ENCODE results near the gene PHLDB3.
A peak's percentile ranks its signal among the peaks of the same experiment; 100 is the strongest.

The PHLDB3 gene

DNA sequence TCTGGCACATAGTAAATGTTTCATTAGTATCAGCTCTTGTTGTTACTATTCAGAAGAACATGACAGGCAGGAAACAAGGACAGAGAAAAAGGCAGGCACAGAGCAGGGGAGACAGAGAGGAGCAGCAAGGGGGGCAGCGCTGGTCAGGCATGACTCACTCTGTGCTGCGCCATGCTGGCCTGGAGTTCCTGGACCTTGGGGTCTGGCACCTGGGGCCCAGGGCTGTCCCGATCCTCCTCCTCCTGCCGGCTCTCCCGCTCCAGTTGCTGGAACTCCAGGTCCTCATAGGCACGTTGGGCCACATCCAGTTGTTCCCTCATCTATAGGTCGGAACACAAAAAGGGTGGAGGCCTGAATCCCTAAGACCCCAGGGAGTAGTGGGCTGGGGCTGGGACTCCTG lies 7.6 kb downstream of the PHLDB3 start:
- H3K27me3 Mint-ChIP-seq: no peaks in the 10 kb centered on the region
- peaks cover 14% of the 10 kb centered on the region for H3K36me3 Mint-ChIP-seq (ENCODE audit: low read depth)
- no peak overlapping the region for H3K27ac Mint-ChIP-seq
- no peaks in the 10 kb centered on the region for H3K9me3 Mint-ChIP-seq
- H3K4me1 Mint-ChIP-seq (ENCODE audit: low read depth): no peaks in the 10 kb centered on the region
- no peak overlapping the region for H3K4me3 Mint-ChIP-seq

DNA sequence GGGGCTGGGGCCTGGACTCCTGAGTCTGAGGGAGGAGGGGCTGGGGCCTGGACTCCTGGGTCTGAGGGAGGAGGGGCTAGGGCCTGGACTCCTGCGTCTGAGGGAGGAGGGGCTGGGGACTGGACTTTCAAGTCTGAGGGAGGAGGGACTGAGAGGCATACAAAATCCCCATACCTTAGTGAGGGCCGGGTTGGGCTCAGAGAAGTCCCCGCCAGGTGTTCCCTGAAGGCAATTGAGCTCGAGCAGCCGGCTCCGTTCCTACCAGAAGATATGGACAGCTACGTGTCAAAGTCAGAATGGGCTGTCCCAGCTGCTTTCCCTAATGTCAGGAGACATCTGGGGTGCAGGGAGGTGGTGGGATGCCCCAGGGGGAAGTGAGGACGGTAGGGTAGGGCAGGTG lies 9.5 kb downstream of the PHLDB3 start:
- Mint-ChIP-seq H3K27me3 (no peaks in the 10 kb centered on the region), H3K36me3 (ENCODE audit: low read depth) (peaks cover 9% of the 10 kb centered on the region), H3K27ac (no peak overlapping the region), H3K9me3 (no peaks in the 10 kb centered on the region), H3K4me3 (no peak overlapping the region), H3K4me1 (ENCODE audit: low read depth) (peaks cover 1% of the 10 kb centered on the region)

GRCh38 chr19:43490759-43491158 lies 13.8 kb downstream of the PHLDB3 start:
- H3K4me1 Mint-ChIP-seq (ENCODE audit: low read depth): peaks cover 12% of the 10 kb centered on the region
- H3K27ac Mint-ChIP-seq: no peak overlapping the region
- H3K9me3 Mint-ChIP-seq: no peaks in the 10 kb centered on the region
- no peak overlapping the region for H3K4me3 Mint-ChIP-seq
- peaks cover 3% of the 10 kb centered on the region for H3K36me3 Mint-ChIP-seq (ENCODE audit: low read depth)
- no peaks in the 10 kb centered on the region for H3K27me3 Mint-ChIP-seq

DNA sequence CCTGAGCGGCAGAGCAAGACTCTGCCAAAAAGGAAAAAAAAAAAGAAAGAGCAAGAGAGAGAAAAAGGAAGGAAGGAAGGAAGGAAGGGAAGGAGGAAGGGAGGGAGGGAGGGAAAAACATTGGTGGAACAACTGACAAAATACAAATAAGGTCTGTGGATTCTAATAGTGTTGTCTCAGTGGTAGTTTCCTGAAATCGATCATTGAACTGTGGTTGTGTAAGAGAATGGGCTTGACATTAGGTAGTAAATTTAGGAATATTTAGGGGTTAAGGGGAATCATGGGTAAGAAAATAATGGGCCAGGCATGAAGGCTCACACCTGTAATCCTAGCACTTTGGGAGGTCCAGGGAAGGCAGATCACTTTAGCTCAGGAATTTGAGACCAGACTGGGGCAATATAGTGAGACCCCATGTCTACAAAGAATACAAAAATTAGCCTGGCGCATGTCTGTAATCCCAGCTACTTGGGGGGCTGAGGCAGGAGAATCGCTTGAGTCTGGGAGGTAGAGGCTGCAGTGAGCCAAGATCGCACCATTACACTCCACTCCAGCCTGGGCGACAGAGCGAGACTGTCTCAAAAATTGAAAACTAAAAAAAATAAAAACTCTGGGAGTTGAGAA lies 14.5 kb downstream of the PHLDB3 start:
- Mint-ChIP-seq H3K27ac (no peak overlapping the region), H3K27me3 (no peaks in the 10 kb centered on the region), H3K36me3 (ENCODE audit: low read depth) (no peaks in the 10 kb centered on the region), H3K4me3 (no peak overlapping the region), H3K9me3 (no peaks in the 10 kb centered on the region), H3K4me1 (ENCODE audit: low read depth) (peaks cover 12% of the 10 kb centered on the region)

- Mint-ChIP-seq H3K4me3 (no peak overlapping the region), H3K27ac (no peak overlapping the region), H3K9me3 (no peaks in the 10 kb centered on the region), H3K36me3 (ENCODE audit: low read depth) (no peaks in the 10 kb centered on the region), H3K27me3 (no peaks in the 10 kb centered on the region), H3K4me1 (ENCODE audit: low read depth) (peaks cover 12% of the 10 kb centered on the region)
Observed at GRCh38 chr19:43489310-43489709, 15.2 kb downstream of the PHLDB3 start.

- Mint-ChIP-seq H3K4me3 (no peak overlapping the region), H3K27ac (no peak overlapping the region), H3K4me1 (ENCODE audit: low read depth) (peaks cover 12% of the 10 kb centered on the region), H3K27me3 (no peaks in the 10 kb centered on the region), H3K36me3 (ENCODE audit: low read depth) (no peaks in the 10 kb centered on the region), H3K9me3 (no peaks in the 10 kb centered on the region)
Observed at GRCh38 chr19:43488179-43488578, 16.4 kb downstream of the PHLDB3 start.

GRCh38 chr19:43486412-43486811 lies 18.1 kb downstream of the PHLDB3 start:
- no peak overlapping the region for H3K27ac Mint-ChIP-seq
- no peaks in the 10 kb centered on the region for H3K36me3 Mint-ChIP-seq (ENCODE audit: low read depth)
- H3K9me3 Mint-ChIP-seq: no peaks in the 10 kb centered on the region
- peaks cover 12% of the 10 kb centered on the region for H3K4me1 Mint-ChIP-seq (ENCODE audit: low read depth)
- no peak overlapping the region for H3K4me3 Mint-ChIP-seq
- H3K27me3 Mint-ChIP-seq: no peaks in the 10 kb centered on the region

DNA sequence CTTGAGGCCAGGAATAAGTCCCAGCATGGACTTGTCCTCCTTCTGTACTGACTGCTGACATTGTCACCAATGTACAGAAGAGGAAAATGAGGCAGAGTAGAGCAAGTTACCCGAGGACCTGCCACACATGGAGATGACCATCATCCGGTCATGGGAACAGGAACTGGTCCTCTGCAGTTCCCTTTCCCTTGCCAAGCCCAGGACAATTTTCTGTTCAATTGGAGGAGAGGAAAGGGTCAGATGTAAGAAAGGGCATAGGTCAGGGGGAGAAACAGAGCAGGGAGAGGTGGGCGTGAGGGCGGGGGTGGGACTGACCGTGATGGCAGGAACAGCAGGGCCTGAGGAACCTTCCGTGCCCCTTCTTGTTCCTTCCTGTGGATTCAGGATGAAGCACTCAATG lies 18.6 kb downstream of the PHLDB3 start:
- Mint-ChIP-seq H3K36me3 (ENCODE audit: low read depth) (no peaks in the 10 kb centered on the region), H3K27ac (no peak overlapping the region), H3K9me3 (no peaks in the 10 kb centered on the region), H3K27me3 (no peaks in the 10 kb centered on the region), H3K4me1 (ENCODE audit: low read depth) (peaks cover 12% of the 10 kb centered on the region), H3K4me3 (no peak overlapping the region)

DNA sequence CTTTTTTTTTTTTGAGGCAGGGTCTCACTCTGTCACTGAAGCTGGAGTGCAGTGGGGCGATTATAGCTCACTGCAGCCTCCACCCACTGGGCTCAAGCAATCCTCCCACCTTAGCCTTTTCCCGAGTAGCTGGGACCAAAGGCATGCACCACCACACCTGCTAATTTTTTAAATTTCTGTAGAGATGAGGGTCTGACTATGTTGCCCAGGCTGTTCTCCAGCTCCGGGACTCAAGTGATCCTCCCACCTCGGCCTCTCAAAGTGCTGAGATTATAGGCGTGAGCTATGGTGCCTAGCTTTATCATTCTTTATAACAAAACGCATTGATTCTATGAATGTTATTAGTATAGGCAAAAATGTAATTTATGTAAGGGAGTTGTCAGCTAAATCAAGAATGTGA lies 21.3 kb downstream of the PHLDB3 start:
- H3K27ac Mint-ChIP-seq: no peak overlapping the region
- peaks cover under 1% of the 10 kb centered on the region for H3K36me3 Mint-ChIP-seq (ENCODE audit: low read depth)
- H3K4me1 Mint-ChIP-seq (ENCODE audit: low read depth): no peaks in the 10 kb centered on the region
- no peaks in the 10 kb centered on the region for H3K9me3 Mint-ChIP-seq
- H3K27me3 Mint-ChIP-seq: no peaks in the 10 kb centered on the region
- no peak overlapping the region for H3K4me3 Mint-ChIP-seq

- no peak overlapping the region for H3K4me3 Mint-ChIP-seq
- peaks cover 6% of the 10 kb centered on the region for H3K36me3 Mint-ChIP-seq (ENCODE audit: low read depth)
- H3K9me3 Mint-ChIP-seq: no peaks in the 10 kb centered on the region
- H3K27ac Mint-ChIP-seq: no peak overlapping the region
- no peaks in the 10 kb centered on the region for H3K27me3 Mint-ChIP-seq
- no peaks in the 10 kb centered on the region for H3K4me1 Mint-ChIP-seq (ENCODE audit: low read depth)
Observed at GRCh38 chr19:43482193-43482592, 22.4 kb downstream of the PHLDB3 start.

- Mint-ChIP-seq H3K9me3 (no peaks in the 10 kb centered on the region), H3K36me3 (ENCODE audit: low read depth) (peaks cover 6% of the 10 kb centered on the region), H3K27ac (no peak overlapping the region), H3K27me3 (no peaks in the 10 kb centered on the region), H3K4me1 (ENCODE audit: low read depth) (no peaks in the 10 kb centered on the region), H3K4me3 (no peak overlapping the region)
Observed at GRCh38 chr19:43481701-43482100, 22.8 kb downstream of the PHLDB3 start.

- H3K27ac Mint-ChIP-seq: no peak overlapping the region
- no peaks in the 10 kb centered on the region for H3K27me3 Mint-ChIP-seq
- H3K4me1 Mint-ChIP-seq (ENCODE audit: low read depth): peaks cover 6% of the 10 kb centered on the region
- peaks cover 12% of the 10 kb centered on the region for H3K36me3 Mint-ChIP-seq (ENCODE audit: low read depth)
- H3K9me3 Mint-ChIP-seq: no peaks in the 10 kb centered on the region
- H3K4me3 Mint-ChIP-seq: no peak overlapping the region
Observed at GRCh38 chr19:43480574-43480973, 24.0 kb downstream of the PHLDB3 start.

DNA sequence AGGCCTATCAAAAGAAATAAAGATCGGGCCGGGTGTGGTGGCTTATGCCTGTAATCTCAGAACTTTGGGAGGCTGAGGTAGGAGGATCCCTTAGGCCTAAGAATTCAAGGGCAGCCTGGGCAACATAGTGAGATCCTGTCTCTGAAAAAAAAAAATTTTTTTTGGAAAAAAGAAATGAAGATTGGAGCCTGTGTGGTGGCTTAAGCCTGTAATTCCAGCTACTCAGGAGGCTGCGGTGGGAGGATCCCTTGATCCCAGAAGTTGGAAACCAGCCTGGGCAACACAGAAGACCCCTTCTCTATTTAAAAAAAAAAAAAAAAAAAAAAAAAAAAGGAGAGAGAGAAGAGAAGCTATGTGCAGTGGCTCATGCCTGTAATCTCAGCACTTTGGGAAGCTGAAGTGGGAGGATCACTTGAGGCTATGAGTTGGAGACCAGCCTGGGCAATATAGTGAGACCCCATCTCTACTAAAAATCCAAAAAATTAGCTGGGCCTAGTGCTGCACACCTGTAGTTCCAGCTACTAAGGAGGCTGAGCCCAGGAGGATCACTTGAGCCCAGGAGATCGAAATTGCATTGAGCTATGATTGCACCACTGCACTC lies 24.5 kb downstream of the PHLDB3 start:
- Mint-ChIP-seq H3K4me1 (ENCODE audit: low read depth) (peaks cover 11% of the 10 kb centered on the region), H3K36me3 (ENCODE audit: low read depth) (peaks cover 15% of the 10 kb centered on the region), H3K4me3 (no peak overlapping the region), H3K9me3 (no peaks in the 10 kb centered on the region), H3K27ac (no peak overlapping the region), H3K27me3 (no peaks in the 10 kb centered on the region)

GRCh38 chr19:43479226-43479625 lies 25.3 kb downstream of the PHLDB3 start:
- H3K4me3 Mint-ChIP-seq: no peak overlapping the region
- peaks cover 15% of the 10 kb centered on the region for H3K36me3 Mint-ChIP-seq (ENCODE audit: low read depth)
- H3K27me3 Mint-ChIP-seq: no peaks in the 10 kb centered on the region
- H3K27ac Mint-ChIP-seq: no peak overlapping the region
- H3K9me3 Mint-ChIP-seq: no peaks in the 10 kb centered on the region
- H3K4me1 Mint-ChIP-seq (ENCODE audit: low read depth): peaks cover 14% of the 10 kb centered on the region

- H3K4me3 Mint-ChIP-seq: no peak overlapping the region
- peaks cover 15% of the 10 kb centered on the region for H3K36me3 Mint-ChIP-seq (ENCODE audit: low read depth)
- H3K9me3 Mint-ChIP-seq: no peaks in the 10 kb centered on the region
- peak overlapping the region; percentile 7 for H3K27ac Mint-ChIP-seq
- H3K27me3 Mint-ChIP-seq: no peaks in the 10 kb centered on the region
- H3K4me1 Mint-ChIP-seq (ENCODE audit: low read depth): peaks cover 14% of the 10 kb centered on the region
Observed at GRCh38 chr19:43478323-43478722, 26.2 kb downstream of the PHLDB3 start.

- Mint-ChIP-seq H3K4me3 (no peak overlapping the region), H3K9me3 (no peaks in the 10 kb centered on the region), H3K4me1 (ENCODE audit: low read depth) (peaks cover 17% of the 10 kb centered on the region), H3K36me3 (ENCODE audit: low read depth) (peaks cover 15% of the 10 kb centered on the region), H3K27ac (no peak overlapping the region), H3K27me3 (no peaks in the 10 kb centered on the region)
Observed at GRCh38 chr19:43476606-43477005, 27.9 kb downstream of the PHLDB3 start.

Measured in stimulated activated naive CD8-positive, alpha-beta T cell treated with anti-CD3 and anti-CD28 coated beads, Interleukin-15, Interleukin-2, amounts not matched to agents 100 ng/mL and 50 ng/mL, for 24 hours (primary cell).